H9 (cell line): Measurements from ENCODE around the gene SUGP1. TPM values are rescaled to one million over a fixed set of nuclear protein-coding genes. Genes with fewer than 3 reads are reported as not detected.

Experiments
- DNase-seq: peaks from one replicate; pipeline ENCODE4 v3.0.0-alpha.2; 2017
- H2AFZ ChIP-seq: one replicate; pipeline ENCODE4 v1.6.1; 2013; ENCODE audit warnings: mild to moderate bottlenecking, low read length, control low read depth, moderate library complexity
- H2AK5ac ChIP-seq: 2 replicates; pipeline ENCODE4 v1.6.1; 2013; ENCODE audit warnings: low read length, control low read depth, mixed read lengths; ENCODE audit not compliant: insufficient read length
- H2BK120ac ChIP-seq: one replicate; pipeline ENCODE4 v1.6.1; 2013; ENCODE audit warnings: low read depth, mild to moderate bottlenecking, low read length, control low read depth, inconsistent platforms; ENCODE audit not compliant: poor library complexity, severe bottlenecking
- H2BK12ac ChIP-seq: 2 replicates; pipeline ENCODE4 v1.6.1; 2013; ENCODE audit warnings: low read length, control low read depth, mixed read lengths, low read depth; ENCODE audit not compliant: insufficient read length
- H2BK15ac ChIP-seq: 2 replicates; pipeline ENCODE4 v1.6.1; 2013; ENCODE audit warnings: low read depth, low read length, control low read depth
- H2BK20ac ChIP-seq: one replicate; pipeline ENCODE4 v1.6.1; 2013; ENCODE audit warnings: low read depth, mild to moderate bottlenecking, low read length, control low read depth, inconsistent platforms; ENCODE audit not compliant: poor library complexity, severe bottlenecking
- H2BK5ac ChIP-seq: 2 replicates; pipeline ENCODE4 v1.6.1; 2013; ENCODE audit warnings: low read length, control low read depth, mixed read lengths; ENCODE audit not compliant: insufficient read length
- H3K14ac ChIP-seq: 2 replicates; pipeline ENCODE4 v1.6.1; 2013; ENCODE audit warnings: low read length, control low read depth; ENCODE audit not compliant: insufficient read depth
- H3K18ac ChIP-seq: 2 replicates; pipeline ENCODE4 v1.6.1; 2013; ENCODE audit warnings: low read depth, mild to moderate bottlenecking, mixed read lengths, low read length, control low read depth; ENCODE audit not compliant: insufficient read length
- H3K23ac ChIP-seq: 2 replicates; pipeline ENCODE4 v1.6.1; 2013; ENCODE audit warnings: low read length, control low read depth, mixed read lengths, low read depth; ENCODE audit not compliant: insufficient read length
- H3K23me2 ChIP-seq: 2 replicates; pipeline ENCODE4 v1.6.1; 2013; ENCODE audit warnings: low read depth, mild to moderate bottlenecking, mixed read lengths, low read length, control low read depth; ENCODE audit not compliant: insufficient read length, poor library complexity, severe bottlenecking
- H3K27ac ChIP-seq: 2 replicates; pipeline ENCODE4 v1.5.1; 2013; ENCODE audit warnings: low read length, control low read depth, mixed read lengths, low read depth; ENCODE audit not compliant: insufficient read length
- H3K27me3 ChIP-seq: 2 replicates; pipeline ENCODE4 v1.6.1; 2013; ENCODE audit warnings: low read length, control low read depth, inconsistent platforms; ENCODE audit not compliant: insufficient read depth
- H3K4ac ChIP-seq: 2 replicates; pipeline ENCODE4 v1.6.1; 2013; ENCODE audit warnings: low read depth, mild to moderate bottlenecking, control low read depth, inconsistent platforms, low read length, moderate library complexity
- H3K4me1 ChIP-seq: 2 replicates; pipeline ENCODE4 v1.6.1; 2013; ENCODE audit warnings: low read length, control low read depth, inconsistent platforms; ENCODE audit not compliant: insufficient read depth
- H3K4me2 ChIP-seq: 2 replicates; pipeline ENCODE4 v1.6.1; 2013; ENCODE audit warnings: low read length, control low read depth, mixed read lengths; ENCODE audit not compliant: insufficient read length, insufficient read depth
- H3K56ac ChIP-seq: 2 replicates; pipeline ENCODE4 v1.6.1; 2013; ENCODE audit warnings: low read depth, mild to moderate bottlenecking, mixed read lengths, low read length, control low read depth; ENCODE audit not compliant: insufficient read length
- H3K79me1 ChIP-seq: 2 replicates; pipeline ENCODE4 v1.6.1; 2013; ENCODE audit warnings: low read depth, mild to moderate bottlenecking, moderate library complexity, low read length, control low read depth, inconsistent platforms; ENCODE audit not compliant: insufficient read depth, poor library complexity, severe bottlenecking
- H3K79me2 ChIP-seq: 2 replicates; pipeline ENCODE4 v1.6.1; 2013; ENCODE audit warnings: low read length, control low read depth, inconsistent platforms; ENCODE audit not compliant: insufficient read depth
- H3K9ac ChIP-seq: 2 replicates; pipeline ENCODE4 v1.6.1; 2013; ENCODE audit warnings: low read length, control low read depth, mixed read lengths; ENCODE audit not compliant: insufficient read length; ENCODE audit errors: extremely low read depth
- H3K9me3 ChIP-seq: one replicate; pipeline ENCODE4 v1.6.1; 2013; ENCODE audit warnings: low read depth, low read length, inconsistent platforms; ENCODE audit not compliant: control insufficient read depth
- H3T11ph ChIP-seq: one replicate; pipeline ENCODE4 v1.6.1; 2013; ENCODE audit warnings: mild to moderate bottlenecking, low read length, control low read depth, inconsistent platforms
- H4K20me1 ChIP-seq: one replicate; pipeline ENCODE4 v1.6.1; 2013; ENCODE audit not compliant: control insufficient read depth, insufficient read length, insufficient read depth
- H4K5ac ChIP-seq: 2 replicates; pipeline ENCODE4 v1.6.1; 2013; ENCODE audit warnings: low read depth, mild to moderate bottlenecking, mixed read lengths, low read length, control low read depth; ENCODE audit not compliant: insufficient read length
- H4K8ac ChIP-seq: replicated peaks from 2 replicates; pipeline ENCODE4 v1.6.1; 2013; ENCODE audit warnings: low read length, control low read depth, mixed read lengths, low read depth; ENCODE audit not compliant: insufficient read length
- H4K91ac ChIP-seq: 2 replicates; pipeline ENCODE4 v1.6.1; 2013; ENCODE audit warnings: low read depth, mild to moderate bottlenecking, moderate library complexity, mixed read lengths, low read length, control low read depth; ENCODE audit not compliant: insufficient read length
- H3K27ac Mint-ChIP-seq, 3 experiments: 2 replicates in 2 of 3; 3 replicates in 1 of 3; pipeline ENCODE4 v1.8.0; 2020 to 2021; ENCODE audit warnings: mixed read lengths in 3 of 3, mild to moderate bottlenecking in 1 of 3, moderate library complexity in 1 of 3
- H3K27me3 Mint-ChIP-seq: 2 replicates; pipeline ENCODE4 v1.8.0; 2021; ENCODE audit warnings: low read depth, mild to moderate bottlenecking, moderate library complexity, mixed read lengths
- H3K36me3 Mint-ChIP-seq, 3 experiments: 2 replicates in 2 of 3; 3 replicates in 1 of 3; pipeline ENCODE4 v1.8.0; 2020 to 2021; ENCODE audit warnings: low read depth in 3 of 3, mixed read lengths in 3 of 3; ENCODE audit not compliant: insufficient read depth in 1 of 3
- H3K4me1 Mint-ChIP-seq, 2 experiments: 2 replicates each; pipeline ENCODE4 v1.8.0; 2020; ENCODE audit warnings: mixed read lengths in 2 of 2
- H3K4me3 Mint-ChIP-seq, 2 experiments: 2 replicates in 1 of 2; 3 replicates in 1 of 2; pipeline ENCODE4 v1.8.0; 2020 to 2021; ENCODE audit warnings: mild to moderate bottlenecking in 2 of 2, mixed read lengths in 2 of 2, moderate library complexity in 1 of 2
- H3K9me3 Mint-ChIP-seq, 2 experiments: 2 replicates in 1 of 2; 3 replicates in 1 of 2; pipeline ENCODE4 v1.8.0; 2020; ENCODE audit warnings: mild to moderate bottlenecking in 2 of 2, mixed read lengths in 2 of 2, moderate library complexity in 1 of 2
- WGBS: extraction: QIAGEN DNeasy Blood & Tissue Kit; methylation state at CpG from one replicate; pipeline ENCODE4 v1.1.7; 2013; ENCODE audit warnings: missing lambda C conversion rate, low lambda C conversion rate, mixed read lengths; ENCODE audit not compliant: insufficient read length; ENCODE audit errors: extremely low coverage; 5-methylcytosine and 5-hydroxymethylcytosine counted together
- total RNA-seq: library from RNA; stranded (reverse); gene quantifications from 2 replicates; pipeline ENCODE4 v1.2.1, GENCODE V29; 2021
- TF ChIP-seq, protein P1 (sequence below): fragments of 200-600 bp; sonication (generic); conservative IDR thresholded peaks from 3 replicates; pipeline ENCODE4 v1.8.0; 2021; ENCODE audit warnings: antibody characterized with exemption, mild to moderate bottlenecking

SUGP1 gene
- total RNA-seq, 1 experiment from 2014 or later, result 103 TPM

DNA sequence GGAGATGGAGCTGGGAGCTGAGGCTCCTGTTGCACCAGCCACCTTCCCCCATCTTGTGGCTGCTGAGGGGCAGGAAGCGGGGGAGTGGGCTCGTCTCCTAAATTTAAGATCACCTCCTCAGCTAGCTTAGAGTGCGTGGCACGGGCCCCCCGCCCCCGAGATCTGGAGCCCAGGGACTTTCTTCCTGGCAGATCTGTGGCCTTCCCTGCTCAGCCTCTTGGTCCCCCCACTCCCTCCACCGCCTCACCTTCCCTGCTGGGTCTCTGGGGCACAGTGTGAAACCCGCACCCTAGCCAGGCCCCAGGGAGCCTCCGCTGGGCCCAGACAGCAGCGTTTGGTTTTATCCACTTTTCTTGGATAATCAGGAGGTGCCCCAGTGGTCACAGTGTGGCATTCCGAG lies 36.2 kb upstream of the SUGP1 start:
- no peaks in the 10 kb centered on the region for H3K9me3 ChIP-seq
- no peak overlapping the region for H2AFZ ChIP-seq
- H3K23me2 ChIP-seq, result no peaks in the 10 kb centered on the region
- WGBS, result no CpG with 5 or more reads among the region's 11 CpGs
- no peak overlapping the region for H3T11ph ChIP-seq
- H2BK5ac ChIP-seq, result no peak overlapping the region
- Mint-ChIP-seq H3K9me3 (no peaks in the 10 kb centered on the region), H3K27me3 (no peaks in the 10 kb centered on the region; the same call in 1 of the 2 replicates), H3K27ac (no peak overlapping the region), H3K4me1 (no peaks in the 10 kb centered on the region), H3K4me3 (no peak overlapping the region), H3K36me3 (peaks cover 15 to 32% (median 29%) of the 10 kb centered on the region in 3 experiments)
- H2BK120ac ChIP-seq, result no peak overlapping the region
- TF ChIP-seq, protein P1, sequence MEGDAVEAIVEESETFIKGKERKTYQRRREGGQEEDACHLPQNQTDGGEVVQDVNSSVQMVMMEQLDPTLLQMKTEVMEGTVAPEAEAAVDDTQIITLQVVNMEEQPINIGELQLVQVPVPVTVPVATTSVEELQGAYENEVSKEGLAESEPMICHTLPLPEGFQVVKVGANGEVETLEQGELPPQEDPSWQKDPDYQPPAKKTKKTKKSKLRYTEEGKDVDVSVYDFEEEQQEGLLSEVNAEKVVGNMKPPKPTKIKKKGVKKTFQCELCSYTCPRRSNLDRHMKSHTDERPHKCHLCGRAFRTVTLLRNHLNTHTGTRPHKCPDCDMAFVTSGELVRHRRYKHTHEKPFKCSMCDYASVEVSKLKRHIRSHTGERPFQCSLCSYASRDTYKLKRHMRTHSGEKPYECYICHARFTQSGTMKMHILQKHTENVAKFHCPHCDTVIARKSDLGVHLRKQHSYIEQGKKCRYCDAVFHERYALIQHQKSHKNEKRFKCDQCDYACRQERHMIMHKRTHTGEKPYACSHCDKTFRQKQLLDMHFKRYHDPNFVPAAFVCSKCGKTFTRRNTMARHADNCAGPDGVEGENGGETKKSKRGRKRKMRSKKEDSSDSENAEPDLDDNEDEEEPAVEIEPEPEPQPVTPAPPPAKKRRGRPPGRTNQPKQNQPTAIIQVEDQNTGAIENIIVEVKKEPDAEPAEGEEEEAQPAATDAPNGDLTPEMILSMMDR, result no peak
- H3K14ac ChIP-seq, result no peak overlapping the region
- no peak overlapping the region for H2BK20ac ChIP-seq
- no peak overlapping the region for H3K4me2 ChIP-seq
- H3K23ac ChIP-seq, result no peak overlapping the region
- H2BK15ac ChIP-seq, result no peak overlapping the region
- no peak for DNase-seq
- no peak overlapping the region for H2BK12ac ChIP-seq
- H3K27me3 ChIP-seq, result no peaks in the 10 kb centered on the region
- no peaks in the 10 kb centered on the region for H3K79me1 ChIP-seq
- H4K91ac ChIP-seq, result no peak overlapping the region
- H3K18ac ChIP-seq, result no peak overlapping the region
- no peak overlapping the region for H3K4ac ChIP-seq
- H3K79me2 ChIP-seq, result no peaks in the 10 kb centered on the region
- no peak overlapping the region for H3K27ac ChIP-seq
- no peak overlapping the region for H4K8ac ChIP-seq
- H4K20me1 ChIP-seq, result no peaks in the 10 kb centered on the region
- H2AK5ac ChIP-seq, result no peak overlapping the region
- no peaks in the 10 kb centered on the region; the same call in 1 of the 2 replicates for H3K4me1 ChIP-seq
- no peak overlapping the region for H3K56ac ChIP-seq
- no peak overlapping the region for H4K5ac ChIP-seq
- H3K9ac ChIP-seq, result no peak overlapping the region
